AG09319 (cell line): ENCODE results near the gene PITPNC1.

Experiments used
- DNase-seq: peaks from one replicate; pipeline ENCODE4 v3.0.0-alpha.2; 2010; ENCODE audit warnings: low read depth; ENCODE audit errors: extremely low read depth
- TF ChIP-seq, protein P1 (sequence below): IDR thresholded peaks from 2 replicates; pipeline ENCODE4 v1.5.1; 2011; ENCODE audit warnings: low read depth, mild to moderate bottlenecking, inconsistent platforms, low read length, moderate library complexity

Gene PITPNC1

DNA sequence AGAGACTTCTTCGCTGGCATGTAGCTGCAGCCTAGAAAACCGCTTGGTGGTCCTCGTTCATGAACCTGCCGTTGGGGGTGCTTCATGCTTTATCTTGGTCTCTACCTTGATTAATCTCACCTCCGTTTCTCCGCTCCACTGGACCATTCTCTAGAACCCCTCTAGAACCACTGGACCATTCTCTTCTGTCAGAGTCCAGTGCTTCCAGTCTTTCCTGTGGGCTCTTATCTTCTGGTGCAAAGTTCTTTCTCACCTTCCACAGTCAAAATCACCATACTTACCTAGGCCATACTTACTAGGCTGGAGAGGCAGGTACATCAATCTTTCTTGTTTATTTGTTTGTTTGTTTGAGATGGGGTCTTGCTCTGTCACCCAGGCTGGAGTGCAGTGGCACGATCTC lies 71.4 kb downstream of the PITPNC1 start:
- TF ChIP-seq, protein P1, sequence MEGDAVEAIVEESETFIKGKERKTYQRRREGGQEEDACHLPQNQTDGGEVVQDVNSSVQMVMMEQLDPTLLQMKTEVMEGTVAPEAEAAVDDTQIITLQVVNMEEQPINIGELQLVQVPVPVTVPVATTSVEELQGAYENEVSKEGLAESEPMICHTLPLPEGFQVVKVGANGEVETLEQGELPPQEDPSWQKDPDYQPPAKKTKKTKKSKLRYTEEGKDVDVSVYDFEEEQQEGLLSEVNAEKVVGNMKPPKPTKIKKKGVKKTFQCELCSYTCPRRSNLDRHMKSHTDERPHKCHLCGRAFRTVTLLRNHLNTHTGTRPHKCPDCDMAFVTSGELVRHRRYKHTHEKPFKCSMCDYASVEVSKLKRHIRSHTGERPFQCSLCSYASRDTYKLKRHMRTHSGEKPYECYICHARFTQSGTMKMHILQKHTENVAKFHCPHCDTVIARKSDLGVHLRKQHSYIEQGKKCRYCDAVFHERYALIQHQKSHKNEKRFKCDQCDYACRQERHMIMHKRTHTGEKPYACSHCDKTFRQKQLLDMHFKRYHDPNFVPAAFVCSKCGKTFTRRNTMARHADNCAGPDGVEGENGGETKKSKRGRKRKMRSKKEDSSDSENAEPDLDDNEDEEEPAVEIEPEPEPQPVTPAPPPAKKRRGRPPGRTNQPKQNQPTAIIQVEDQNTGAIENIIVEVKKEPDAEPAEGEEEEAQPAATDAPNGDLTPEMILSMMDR, result no peak
- no peak for DNase-seq

DNA sequence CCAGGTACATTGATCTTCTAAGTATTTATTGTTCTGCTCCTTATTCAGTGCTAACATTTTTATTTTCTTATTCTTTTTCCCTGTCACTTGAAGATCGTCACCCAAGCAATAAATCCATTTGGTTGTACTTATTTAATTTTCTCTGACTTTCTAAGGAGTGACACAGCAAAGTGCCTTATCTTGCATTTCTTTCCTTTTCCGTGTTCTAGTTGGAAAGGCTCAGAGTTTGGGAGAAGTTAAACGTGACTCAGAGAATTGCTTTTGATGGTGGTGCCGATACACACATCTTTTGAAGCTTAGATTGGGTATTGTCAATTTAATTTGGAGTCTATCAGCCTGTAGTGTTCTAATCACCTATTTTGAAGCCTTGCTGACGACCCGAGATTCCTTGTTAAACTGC lies 72.0 kb downstream of the PITPNC1 start:
- no peak for DNase-seq

DNA sequence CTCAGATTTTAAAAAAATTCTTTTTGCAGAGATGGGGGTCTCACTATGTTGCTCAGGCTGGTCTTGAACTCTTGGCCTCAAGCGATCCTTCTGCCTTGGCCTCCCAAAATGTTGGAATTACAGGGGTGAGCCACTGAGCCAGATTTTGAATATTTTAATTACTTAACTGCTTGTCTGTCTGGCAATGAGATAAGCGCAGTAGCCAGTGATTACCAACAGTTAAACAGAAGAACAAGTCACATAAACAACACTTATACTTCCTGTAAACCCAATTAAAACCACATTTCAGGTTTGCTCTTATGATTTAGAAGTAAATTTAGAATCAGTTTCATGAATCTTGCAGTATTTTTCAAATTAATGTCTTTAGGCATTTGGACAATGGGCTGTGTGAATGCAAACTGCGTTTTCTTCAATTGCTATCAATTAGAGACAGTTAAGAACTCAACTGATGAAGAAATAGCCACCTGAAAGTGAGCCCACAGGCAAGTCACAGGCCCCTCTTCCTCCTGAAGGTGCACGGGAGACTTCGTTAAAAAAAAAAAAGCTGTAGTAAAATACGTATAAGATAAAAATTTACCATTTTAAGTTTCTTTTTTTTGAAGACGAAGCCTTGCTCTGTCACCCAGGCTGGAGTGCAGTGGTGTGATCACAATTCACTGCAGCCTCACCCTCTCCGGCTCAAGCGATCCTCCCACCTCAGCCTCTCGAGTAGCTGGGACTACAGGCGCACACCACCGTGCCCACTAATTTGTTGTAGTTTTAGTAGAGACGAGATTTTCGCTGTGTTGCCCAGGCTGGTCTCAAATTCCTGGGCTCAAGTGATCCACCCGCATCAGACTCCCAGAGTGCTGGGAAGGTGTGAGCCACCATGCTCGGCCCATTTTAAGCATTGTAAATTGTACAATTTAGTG lies 73.0 kb downstream of the PITPNC1 start:
- no peak for DNase-seq
- TF ChIP-seq, protein P1, result no peak

More for the DNA sequence above, 72.0 kb downstream of the PITPNC1 start:
- TF ChIP-seq, protein P1, result no peak

DNA sequence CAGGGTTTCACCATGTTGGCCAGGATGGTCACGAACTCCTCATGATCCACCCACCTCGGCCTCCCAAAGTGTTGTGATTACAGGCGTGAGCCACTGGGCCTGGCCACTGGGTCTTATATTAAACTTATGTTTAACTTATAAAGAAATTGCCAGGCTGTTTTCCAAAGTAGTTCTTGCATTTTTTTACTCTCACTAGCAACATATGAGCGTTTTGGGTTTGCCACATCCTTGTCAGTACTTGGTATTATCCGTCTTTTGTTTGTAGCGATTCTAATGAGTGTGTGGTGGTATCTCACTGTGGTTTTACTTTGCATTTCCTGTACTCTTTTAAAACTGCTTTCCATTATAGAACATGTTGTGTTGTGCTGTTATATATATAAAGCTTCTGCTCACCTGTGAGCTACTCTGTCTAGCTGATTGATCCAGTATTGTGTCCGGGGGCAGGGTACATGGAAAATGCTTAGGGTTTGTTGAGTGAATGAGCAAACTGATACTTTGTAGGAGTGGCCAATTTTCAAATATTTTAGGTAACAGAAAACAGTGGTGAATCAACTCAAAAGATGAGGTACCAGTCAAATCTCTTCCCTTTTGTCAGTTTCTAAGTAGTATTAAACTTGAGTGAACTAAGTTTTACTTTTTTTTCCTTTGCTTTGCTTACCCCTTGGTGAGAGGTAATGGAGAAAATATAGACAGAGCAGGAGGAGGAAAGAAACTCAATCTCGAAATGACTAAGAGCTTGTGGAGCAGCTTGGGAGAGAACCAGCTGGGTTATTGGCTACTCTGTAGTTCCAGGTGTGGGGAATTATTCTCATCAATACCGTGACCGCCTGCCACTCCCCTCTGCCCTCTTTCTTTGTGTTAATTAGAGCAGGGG lies 75.8 kb downstream of the PITPNC1 start:
- no peak for DNase-seq
- TF ChIP-seq, protein P1, result no peak

DNA sequence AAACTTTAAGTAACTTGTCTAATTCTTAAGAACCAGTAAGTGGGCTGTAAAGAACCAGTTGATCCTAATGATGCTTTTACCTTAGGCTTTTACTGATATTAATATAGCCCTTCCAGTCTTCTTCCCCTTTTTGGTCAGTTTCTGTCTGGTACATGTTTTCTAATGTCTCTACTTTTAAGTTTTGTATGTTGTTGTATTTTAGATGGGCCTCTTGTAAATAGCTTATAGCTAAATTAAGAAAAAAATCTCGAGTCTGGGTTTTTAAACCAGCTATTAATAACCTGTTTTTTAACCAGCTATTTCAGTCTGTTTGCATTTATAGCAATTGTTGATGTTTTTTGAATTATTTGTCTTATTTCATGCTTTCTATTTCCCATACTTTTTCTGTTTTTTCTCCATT lies 79.0 kb downstream of the PITPNC1 start:
- DNase-seq, result no peak
- TF ChIP-seq, protein P1, result no peak

DNA sequence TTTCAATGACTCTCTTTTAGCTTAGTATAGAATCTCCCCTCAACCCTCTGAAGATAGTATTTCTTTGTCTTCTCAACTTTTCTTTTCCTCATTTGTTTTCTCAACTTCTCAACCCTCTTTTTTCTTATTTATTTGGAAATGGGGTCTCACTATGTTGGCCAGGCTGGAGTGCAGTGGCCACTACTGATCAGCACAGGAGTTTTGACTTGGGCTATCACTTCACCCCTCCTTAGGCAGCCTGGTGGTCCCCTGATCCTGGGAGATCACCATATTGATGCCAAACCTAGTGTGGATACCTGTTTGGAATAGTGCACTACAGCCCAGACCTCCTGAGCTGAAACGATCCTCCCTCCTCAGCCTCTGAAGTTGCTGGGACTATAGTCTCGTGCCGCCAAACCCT lies 79.8 kb downstream of the PITPNC1 start:
- DNase-seq, result no peak
- TF ChIP-seq, protein P1, result no peak

DNA sequence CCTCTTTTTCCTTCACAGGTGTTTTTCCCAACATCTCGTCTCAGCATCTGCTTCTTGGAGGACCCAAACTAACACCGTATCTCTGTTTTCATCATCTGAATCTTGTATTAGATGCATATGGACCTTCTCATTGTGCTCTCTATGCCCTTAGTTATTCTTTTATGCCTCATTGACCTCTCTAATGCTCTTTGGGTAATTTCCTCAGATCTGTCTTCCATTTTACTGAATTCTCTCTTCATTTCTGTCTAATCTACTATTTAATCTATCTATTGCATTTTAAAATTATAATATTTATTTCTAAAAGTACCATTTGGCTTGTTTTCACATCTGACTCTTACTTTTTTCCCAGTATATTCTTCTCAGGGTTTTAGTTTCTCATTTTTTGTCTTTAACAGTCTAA lies 81.1 kb downstream of the PITPNC1 start:
- DNase-seq, result no peak
- TF ChIP-seq, protein P1, result no peak
